Neuronal stem cell (in vitro differentiated cells): ENCODE results near the gene SYNJ1.

ENCODE experiments used
- DNase-seq: peaks from one replicate; pipeline ENCODE4 v3.0.0-alpha.2; 2013; ENCODE audit warnings: low spot score
- H2AFZ ChIP-seq: one replicate; pipeline ENCODE4 v1.6.1; 2013; ENCODE audit warnings: mild to moderate bottlenecking, low read length, inconsistent platforms
- H2AK5ac ChIP-seq: 2 replicates; pipeline ENCODE4 v1.6.1; 2013; ENCODE audit warnings: low read depth, mild to moderate bottlenecking, inconsistent platforms, low read length, moderate library complexity, mixed read lengths
- H2BK120ac ChIP-seq: 2 replicates; pipeline ENCODE4 v1.6.1; 2013; ENCODE audit warnings: low read depth, mild to moderate bottlenecking, inconsistent platforms, low read length, moderate library complexity, mixed read lengths
- H2BK12ac ChIP-seq: one replicate; pipeline ENCODE4 v1.6.1; 2013; ENCODE audit warnings: low read length, inconsistent platforms
- H2BK15ac ChIP-seq: 2 replicates; pipeline ENCODE4 v1.6.1; 2013; ENCODE audit warnings: mild to moderate bottlenecking, low read length, inconsistent platforms, mixed read lengths
- H2BK5ac ChIP-seq: one replicate; pipeline ENCODE4 v1.6.1; 2013; ENCODE audit warnings: inconsistent platforms, mild to moderate bottlenecking, low read length, moderate library complexity
- H3K14ac ChIP-seq: one replicate; pipeline ENCODE4 v1.6.1; 2013; ENCODE audit warnings: low read length, inconsistent platforms
- H3K18ac ChIP-seq: 2 replicates; pipeline ENCODE4 v1.6.1; 2013; ENCODE audit warnings: low read length, inconsistent platforms
- H3K23ac ChIP-seq: 2 replicates; pipeline ENCODE4 v1.6.1; 2013; ENCODE audit warnings: low read depth, mild to moderate bottlenecking, mixed read lengths, low read length, inconsistent platforms; ENCODE audit not compliant: poor library complexity
- H3K27ac ChIP-seq: replicated peaks from 3 replicates; pipeline ENCODE4 v1.5.1; 2013; ENCODE audit warnings: low read length, inconsistent platforms
- H3K27me3 ChIP-seq, 3 experiments: 2 replicates each; pipeline ENCODE4 v1.6.1; 2013; ENCODE audit warnings: low read length in 3 of 3, mild to moderate bottlenecking in 2 of 3, inconsistent platforms in 1 of 3, low read depth in 1 of 3, mixed read lengths in 1 of 3, moderate library complexity in 1 of 3; ENCODE audit not compliant: control insufficient read depth in 3 of 3, insufficient read depth in 3 of 3
- H3K36me3 ChIP-seq, 2 donors: replicated peaks in 1 of 2; 2 replicates each; pipeline ENCODE4 v1.6.1; 2013; ENCODE audit warnings: low read length in 2 of 2; ENCODE audit not compliant: control insufficient read depth in 2 of 2, insufficient read depth in 2 of 2
- H3K4ac ChIP-seq: 2 replicates; pipeline ENCODE4 v1.6.1; 2013; ENCODE audit warnings: inconsistent platforms, mild to moderate bottlenecking, low read length, moderate library complexity
- H3K4me1 ChIP-seq, 2 donors: 1 replicate in 1 of 2; 2 replicates in 1 of 2; pipeline ENCODE4 v1.6.1; 2013; ENCODE audit warnings: low read length in 2 of 2, low read depth in 1 of 2; ENCODE audit not compliant: control insufficient read depth in 2 of 2, insufficient read depth in 1 of 2
- H3K4me2 ChIP-seq: one replicate; pipeline ENCODE4 v1.6.1; 2013; ENCODE audit warnings: mild to moderate bottlenecking, low read length, inconsistent platforms; ENCODE audit not compliant: insufficient read depth, poor library complexity, severe bottlenecking
- H3K4me3 ChIP-seq, 2 donors: 2 replicates each; pipeline ENCODE4 v1.5.1; 2013; ENCODE audit warnings: low read length in 2 of 2, mild to moderate bottlenecking in 2 of 2, inconsistent platforms in 1 of 2, moderate library complexity in 1 of 2
- H3K79me1 ChIP-seq: one replicate; pipeline ENCODE4 v1.6.1; 2013; ENCODE audit warnings: low read depth, mild to moderate bottlenecking, inconsistent platforms, low read length, moderate library complexity
- H3K9ac ChIP-seq: one replicate; pipeline ENCODE4 v1.6.1; 2013; ENCODE audit warnings: mild to moderate bottlenecking, low read depth, low read length, inconsistent platforms; ENCODE audit not compliant: poor library complexity
- H3K9me3 ChIP-seq, 2 donors: replicated peaks in 1 of 2; 2 replicates each; pipeline versions ENCODE3 to v1.6.1; 2013; ENCODE audit warnings: low read length in 2 of 2, mild to moderate bottlenecking in 2 of 2, inconsistent platforms in 1 of 2, low read depth in 1 of 2, mixed read lengths in 1 of 2, moderate library complexity in 1 of 2; ENCODE audit not compliant: control insufficient read depth in 2 of 2, insufficient read depth in 1 of 2
- H4K8ac ChIP-seq: one replicate; pipeline ENCODE4 v1.6.1; 2013; ENCODE audit warnings: low read depth, mild to moderate bottlenecking, inconsistent platforms, low read length, moderate library complexity
- H4K91ac ChIP-seq: one replicate; pipeline ENCODE4 v1.6.1; 2013; ENCODE audit warnings: low read length, low read depth, mild to moderate bottlenecking, inconsistent platforms; ENCODE audit not compliant: poor library complexity
- WGBS, 2 donors: extraction: QIAGEN DNeasy Blood & Tissue Kit; methylation state at CpG; one replicate each; pipeline ENCODE4 v1.1.7; 2013; ENCODE audit warnings: missing lambda C conversion rate in 2 of 2, mixed read lengths in 1 of 2; ENCODE audit not compliant: insufficient read length in 2 of 2, insufficient replicate concordance in 1 of 2; ENCODE audit errors: extremely low coverage in 2 of 2; 5-methylcytosine and 5-hydroxymethylcytosine counted together

Gene SYNJ1

DNA sequence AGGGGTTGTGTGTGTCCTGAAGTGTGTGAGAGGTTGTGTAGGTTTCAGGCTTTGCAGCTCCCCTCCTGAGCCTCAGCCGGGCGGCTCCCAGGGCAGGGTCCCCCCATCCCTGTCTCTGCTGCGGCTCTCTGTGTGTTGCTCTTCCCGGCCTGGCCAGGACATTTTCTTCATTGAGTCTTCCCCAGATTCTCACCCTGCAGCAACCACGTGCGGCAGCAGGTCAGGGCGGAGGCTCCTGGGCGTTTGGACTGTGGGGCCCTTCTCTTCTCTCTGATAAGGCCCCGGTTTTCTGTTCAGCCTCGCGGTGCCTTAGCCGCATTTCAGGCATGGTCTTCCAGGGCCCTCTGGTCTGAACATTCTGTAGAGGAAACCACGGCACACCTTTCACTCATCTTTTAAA lies 140.7 kb downstream of the SYNJ1 start:
- no peak overlapping the region for H2AFZ ChIP-seq
- H2BK15ac ChIP-seq: no peak overlapping the region
- no peak overlapping the region for H3K4me3 ChIP-seq
- no peak overlapping the region for H3K27ac ChIP-seq
- H2AK5ac ChIP-seq: no peak overlapping the region
- no peaks in the 10 kb centered on the region for H3K27me3 ChIP-seq
- H4K8ac ChIP-seq: no peak overlapping the region
- no peak for DNase-seq
- H4K91ac ChIP-seq: no peak overlapping the region
- no peak overlapping the region for H2BK12ac ChIP-seq
- H3K23ac ChIP-seq: no peak overlapping the region
- H2BK5ac ChIP-seq: peak overlapping the region; percentile 19
- peaks cover 2% of the 10 kb centered on the region for H3K79me1 ChIP-seq
- no peaks in the 10 kb centered on the region for H3K4me1 ChIP-seq
- H3K9me3 ChIP-seq: no peaks in the 10 kb centered on the region
- no CpG with 5 or more reads among the region's 13 CpGs for WGBS, 2 donors
- no peak overlapping the region for H3K4me2 ChIP-seq
- no peak overlapping the region for H2BK120ac ChIP-seq
- H3K9ac ChIP-seq: no peak overlapping the region
- no peak overlapping the region for H3K18ac ChIP-seq
- H3K4ac ChIP-seq: no peak overlapping the region
- no peaks in the 10 kb centered on the region for H3K36me3 ChIP-seq
- H3K14ac ChIP-seq: no peak overlapping the region

DNA sequence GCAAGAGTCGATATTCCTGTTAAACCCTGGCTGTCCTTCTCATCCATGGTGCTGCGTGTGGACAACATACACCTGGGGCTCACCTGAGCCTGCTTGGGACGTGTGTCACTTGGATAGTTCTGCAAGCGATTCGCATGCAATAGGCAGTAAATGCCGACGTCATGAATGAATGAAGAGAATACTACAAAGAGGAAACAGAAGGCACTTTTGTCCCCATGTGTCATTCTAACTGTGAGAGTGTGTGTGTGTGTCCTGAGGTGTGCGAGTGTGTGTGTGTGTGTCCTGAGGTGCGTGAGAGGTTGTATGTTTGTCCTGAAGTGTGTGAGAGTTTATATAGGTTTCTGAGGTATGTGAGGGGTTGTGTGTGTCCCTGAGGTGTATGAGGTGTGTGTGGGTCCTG lies 141.8 kb downstream of the SYNJ1 start:
- H2BK120ac ChIP-seq: no peak overlapping the region
- no peak overlapping the region for H3K18ac ChIP-seq
- H2AK5ac ChIP-seq: no peak overlapping the region
- H3K4me2 ChIP-seq: no peak overlapping the region
- no peak overlapping the region for H3K9ac ChIP-seq
- no peak overlapping the region for H4K8ac ChIP-seq
- H2BK15ac ChIP-seq: no peak overlapping the region
- no peak overlapping the region for H2BK12ac ChIP-seq
- H3K27ac ChIP-seq: no peak overlapping the region
- no peak overlapping the region for H4K91ac ChIP-seq
- H3K4me1 ChIP-seq: no peaks in the 10 kb centered on the region
- H3K36me3 ChIP-seq: no peaks in the 10 kb centered on the region
- WGBS, 2 donors: no CpG with 5 or more reads among the region's 9 CpGs
- no peak overlapping the region for H2BK5ac ChIP-seq
- peaks cover 2% of the 10 kb centered on the region for H3K79me1 ChIP-seq
- H3K27me3 ChIP-seq: no peaks in the 10 kb centered on the region
- H3K9me3 ChIP-seq: no peaks in the 10 kb centered on the region
- no peak for DNase-seq
- H3K4ac ChIP-seq: no peak overlapping the region
- H3K4me3 ChIP-seq: no peak overlapping the region
- no peak overlapping the region for H3K23ac ChIP-seq
- no peak overlapping the region for H3K14ac ChIP-seq
- no peak overlapping the region for H2AFZ ChIP-seq

DNA sequence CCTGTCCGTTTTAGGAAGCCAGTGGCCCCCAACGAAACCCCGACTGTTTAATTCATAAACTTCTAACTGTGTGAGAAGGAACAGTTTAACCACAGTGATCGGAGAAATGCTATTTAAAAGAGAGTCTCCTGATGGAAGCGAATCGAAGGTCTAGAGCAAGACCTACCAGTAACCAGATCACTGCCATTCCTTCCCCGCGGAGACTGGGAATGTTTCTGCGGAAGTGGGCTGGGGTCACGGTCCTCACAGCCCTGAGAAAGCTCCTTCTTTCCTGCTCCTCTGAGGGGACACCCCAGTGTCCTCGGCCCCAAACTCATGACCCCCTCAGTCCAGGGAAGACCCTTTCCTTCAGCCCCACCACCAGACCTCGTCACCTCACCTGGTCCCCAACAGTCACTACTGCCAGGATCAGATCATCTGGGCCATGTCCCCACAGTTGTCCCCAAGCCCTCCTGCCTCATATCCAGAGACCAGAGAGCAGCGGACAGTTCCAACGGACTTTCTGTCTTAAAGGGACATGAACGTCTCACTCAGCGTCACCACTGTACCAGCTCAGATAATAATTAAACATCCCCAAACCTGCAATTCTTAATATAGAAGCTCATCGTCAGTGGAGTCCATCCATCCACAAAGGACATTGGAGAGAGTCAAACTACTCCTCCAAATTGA lies 142.6 kb downstream of the SYNJ1 start, which contains the start of gene TCP10L:
Gene TCP10L (minus strand): TSS at position 482 of the 669 bp plus-strand sequence. CDS start 1,219 bp downstream, outside the sequence.
- H4K8ac ChIP-seq: peak within 1 kb of the TSS; percentile 43
- H3K18ac ChIP-seq: no peak within 1 kb of the TSS
- no peak within 1 kb of the TSS for H2BK15ac ChIP-seq
- DNase-seq: no peak
- H3K27me3 ChIP-seq: no peaks in the 10 kb centered on the region
- no peak within 1 kb of the TSS for H2AFZ ChIP-seq
- no peaks in the 10 kb centered on the region for H3K9me3 ChIP-seq
- no peak within 1 kb of the TSS for H2BK120ac ChIP-seq
- H3K9ac ChIP-seq: no peak within 1 kb of the TSS
- H3K23ac ChIP-seq: no peak within 1 kb of the TSS
- H3K79me1 ChIP-seq: peaks cover 2% of the 10 kb centered on the region
- no peak within 1 kb of the TSS for H2AK5ac ChIP-seq
- no peak within 1 kb of the TSS for H2BK12ac ChIP-seq
- no peak within 1 kb of the TSS for H3K4me3 ChIP-seq
- H3K4ac ChIP-seq: no peak within 1 kb of the TSS
- H3K4me2 ChIP-seq: no peak within 1 kb of the TSS
- H3K36me3 ChIP-seq: no peaks in the 10 kb centered on the region
- H2BK5ac ChIP-seq: no peak within 1 kb of the TSS
- no CpG with 5 or more reads among the region's 17 CpGs for whole genome bisulfite sequencing, 2 donors
- H4K91ac ChIP-seq: no peak within 1 kb of the TSS
- H3K14ac ChIP-seq: no peak within 1 kb of the TSS
- no peak within 1 kb of the TSS for H3K27ac ChIP-seq
- H3K4me1 ChIP-seq: no peaks in the 10 kb centered on the region

DNA sequence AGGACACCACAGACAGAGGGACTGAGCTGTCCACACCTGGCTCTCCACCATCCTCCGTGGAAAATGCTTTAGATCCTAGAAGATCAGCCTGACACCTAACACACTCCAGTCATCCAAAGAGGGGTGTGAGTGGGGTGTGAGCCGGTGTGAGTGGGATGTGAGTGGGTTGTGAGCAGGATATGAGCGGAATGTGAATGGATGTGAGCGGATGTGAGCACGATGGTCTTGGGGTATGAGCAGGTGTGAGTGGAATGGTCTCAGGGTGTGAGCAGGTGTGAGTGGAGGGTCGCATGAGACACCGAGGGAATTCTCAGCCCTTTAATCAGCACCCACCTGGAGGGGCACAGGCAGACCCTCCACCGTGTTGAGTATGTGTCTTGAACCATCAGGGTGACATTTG lies 143.3 kb downstream of the SYNJ1 start:
- Histone ChIP-seq H2BK15ac (no peak overlapping the region), H3K23ac (no peak overlapping the region), H4K91ac (no peak overlapping the region), H2BK5ac (no peak overlapping the region), H2BK12ac (no peak overlapping the region), H2AK5ac (no peak overlapping the region), H3K4me1 (no peaks in the 10 kb centered on the region), H3K4ac (no peak overlapping the region), H3K4me2 (no peak overlapping the region), H3K9me3 (no peaks in the 10 kb centered on the region), H2AFZ (no peak overlapping the region), H3K79me1 (peaks cover 2% of the 10 kb centered on the region), H3K36me3 (no peaks in the 10 kb centered on the region), H3K27ac (no peak overlapping the region), H3K27me3 (no peaks in the 10 kb centered on the region), H3K18ac (no peak overlapping the region), H4K8ac (peak overlapping the region; percentile 43), H3K9ac (no peak overlapping the region), H2BK120ac (no peak overlapping the region), H3K4me3 (no peak overlapping the region), H3K14ac (peak overlapping the region; percentile 43)
- DNase-seq: no peak
- WGBS, 2 donors: 100% methylated on average over 4 of the region's 8 CpGs; no CpG with 5 or more reads in 1 of the 2 donors
